Liver (tissue), 3 donors: Measurements from ENCODE around the gene AMPH.

Source experiments
- EGR1 ChIP-seq, 2 donors: IDR thresholded peaks; 2 replicates each; pipeline ENCODE4 v1.6.1; 2016 to 2018; ENCODE audit warnings: antibody characterized with exemption in 2 of 2, low read depth in 2 of 2
- HNF4A ChIP-seq, 2 donors: conservative IDR thresholded peaks; 2 replicates each; pipeline ENCODE4 v1.6.1; 2016; ENCODE audit warnings: antibody characterized with exemption in 2 of 2, mild to moderate bottlenecking in 2 of 2
- JUND ChIP-seq, 2 donors: IDR thresholded peaks; 2 replicates each; pipeline ENCODE4 v1.6.1; 2016; ENCODE audit warnings: antibody characterized with exemption in 2 of 2
- RAD21 ChIP-seq, 2 donors: IDR thresholded peaks; 2 replicates each; pipeline ENCODE4 v1.6.1; 2016; ENCODE audit warnings: antibody characterized with exemption in 2 of 2, mild to moderate bottlenecking in 2 of 2
- SP1 ChIP-seq: IDR thresholded peaks from 2 replicates; pipeline ENCODE4 v1.6.1; 2018; ENCODE audit warnings: antibody characterized with exemption, mild to moderate bottlenecking
- TAF1 ChIP-seq: conservative IDR thresholded peaks from 2 replicates; pipeline ENCODE4 v1.6.1; 2016; ENCODE audit warnings: antibody characterized with exemption, mild to moderate bottlenecking
- YY1 ChIP-seq: IDR thresholded peaks from 2 replicates; pipeline ENCODE4 v1.6.1; 2016; ENCODE audit warnings: antibody characterized with exemption, mild to moderate bottlenecking
- TF ChIP-seq, protein P1 (sequence below): fragments of 150-350 bp; IDR thresholded peaks from 2 replicates; pipeline ENCODE4 v1.5.1; 2017; ENCODE audit warnings: improper control_type of control experiment, low read depth, low read length; ENCODE audit not compliant: missing input control
- TF ChIP-seq, protein P2 (sequence below): IDR thresholded peaks from 2 replicates; pipeline ENCODE4 v1.6.1; 2016; ENCODE audit warnings: antibody characterized with exemption
- TF ChIP-seq, protein P3 (sequence below): IDR thresholded peaks from 2 replicates; pipeline ENCODE4 v1.6.1; 2016; ENCODE audit warnings: antibody characterized with exemption
- TF ChIP-seq, protein P4 (sequence below): IDR thresholded peaks from 2 replicates; pipeline ENCODE4 v1.6.1; 2016; ENCODE audit warnings: antibody characterized with exemption
- TF ChIP-seq, protein P5 (sequence below): IDR thresholded peaks from 2 replicates; pipeline ENCODE4 v1.6.1; 2016; ENCODE audit warnings: antibody characterized with exemption, mild to moderate bottlenecking
- donor health status: healthy.
- donor health status: healthy.

DNA sequence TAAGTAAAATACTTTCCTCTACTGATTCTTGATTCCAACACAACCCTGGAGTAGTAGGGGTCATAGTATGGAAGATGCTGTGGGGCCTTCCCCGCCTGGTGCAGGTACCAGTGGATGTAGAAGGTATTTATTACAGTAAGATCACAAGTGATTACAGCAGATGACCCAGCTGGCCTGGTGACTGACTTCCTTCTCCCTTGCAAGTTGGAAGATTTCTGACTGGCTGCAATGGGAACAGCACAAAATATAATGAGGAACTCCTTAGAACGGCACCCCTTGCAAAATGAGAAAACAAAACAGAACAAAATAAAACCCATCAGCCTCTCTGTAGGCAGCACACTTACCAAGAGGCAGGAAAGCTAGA is 296.1 kb downstream of the AMPH start:
- TF ChIP-seq HNF4A (conservative IDR thresholded peaks at IDR 0.05) (no peak), RAD21 (IDR thresholded peaks at IDR 0.05) (no peak), YY1 (no peak), EGR1 (IDR thresholded peaks at IDR 0.05; ENCODE audit: low read depth in 2 of 2) (no peak), JUND (IDR thresholded peaks at IDR 0.05) (no peak), SP1 (no peak), TAF1 (no peak)
- TF ChIP-seq, protein P1, sequence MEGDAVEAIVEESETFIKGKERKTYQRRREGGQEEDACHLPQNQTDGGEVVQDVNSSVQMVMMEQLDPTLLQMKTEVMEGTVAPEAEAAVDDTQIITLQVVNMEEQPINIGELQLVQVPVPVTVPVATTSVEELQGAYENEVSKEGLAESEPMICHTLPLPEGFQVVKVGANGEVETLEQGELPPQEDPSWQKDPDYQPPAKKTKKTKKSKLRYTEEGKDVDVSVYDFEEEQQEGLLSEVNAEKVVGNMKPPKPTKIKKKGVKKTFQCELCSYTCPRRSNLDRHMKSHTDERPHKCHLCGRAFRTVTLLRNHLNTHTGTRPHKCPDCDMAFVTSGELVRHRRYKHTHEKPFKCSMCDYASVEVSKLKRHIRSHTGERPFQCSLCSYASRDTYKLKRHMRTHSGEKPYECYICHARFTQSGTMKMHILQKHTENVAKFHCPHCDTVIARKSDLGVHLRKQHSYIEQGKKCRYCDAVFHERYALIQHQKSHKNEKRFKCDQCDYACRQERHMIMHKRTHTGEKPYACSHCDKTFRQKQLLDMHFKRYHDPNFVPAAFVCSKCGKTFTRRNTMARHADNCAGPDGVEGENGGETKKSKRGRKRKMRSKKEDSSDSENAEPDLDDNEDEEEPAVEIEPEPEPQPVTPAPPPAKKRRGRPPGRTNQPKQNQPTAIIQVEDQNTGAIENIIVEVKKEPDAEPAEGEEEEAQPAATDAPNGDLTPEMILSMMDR: no peak
- TF ChIP-seq, protein P2, sequence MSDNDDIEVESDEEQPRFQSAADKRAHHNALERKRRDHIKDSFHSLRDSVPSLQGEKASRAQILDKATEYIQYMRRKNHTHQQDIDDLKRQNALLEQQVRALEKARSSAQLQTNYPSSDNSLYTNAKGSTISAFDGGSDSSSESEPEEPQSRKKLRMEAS: no peak
- TF ChIP-seq, protein P3, sequence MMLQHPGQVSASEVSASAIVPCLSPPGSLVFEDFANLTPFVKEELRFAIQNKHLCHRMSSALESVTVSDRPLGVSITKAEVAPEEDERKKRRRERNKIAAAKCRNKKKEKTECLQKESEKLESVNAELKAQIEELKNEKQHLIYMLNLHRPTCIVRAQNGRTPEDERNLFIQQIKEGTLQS: no peak
- TF ChIP-seq, protein P4, sequence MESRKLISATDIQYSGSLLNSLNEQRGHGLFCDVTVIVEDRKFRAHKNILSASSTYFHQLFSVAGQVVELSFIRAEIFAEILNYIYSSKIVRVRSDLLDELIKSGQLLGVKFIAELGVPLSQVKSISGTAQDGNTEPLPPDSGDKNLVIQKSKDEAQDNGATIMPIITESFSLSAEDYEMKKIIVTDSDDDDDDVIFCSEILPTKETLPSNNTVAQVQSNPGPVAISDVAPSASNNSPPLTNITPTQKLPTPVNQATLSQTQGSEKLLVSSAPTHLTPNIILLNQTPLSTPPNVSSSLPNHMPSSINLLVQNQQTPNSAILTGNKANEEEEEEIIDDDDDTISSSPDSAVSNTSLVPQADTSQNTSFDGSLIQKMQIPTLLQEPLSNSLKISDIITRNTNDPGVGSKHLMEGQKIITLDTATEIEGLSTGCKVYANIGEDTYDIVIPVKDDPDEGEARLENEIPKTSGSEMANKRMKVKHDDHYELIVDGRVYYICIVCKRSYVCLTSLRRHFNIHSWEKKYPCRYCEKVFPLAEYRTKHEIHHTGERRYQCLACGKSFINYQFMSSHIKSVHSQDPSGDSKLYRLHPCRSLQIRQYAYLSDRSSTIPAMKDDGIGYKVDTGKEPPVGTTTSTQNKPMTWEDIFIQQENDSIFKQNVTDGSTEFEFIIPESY: no peak
- TF ChIP-seq, protein P5, sequence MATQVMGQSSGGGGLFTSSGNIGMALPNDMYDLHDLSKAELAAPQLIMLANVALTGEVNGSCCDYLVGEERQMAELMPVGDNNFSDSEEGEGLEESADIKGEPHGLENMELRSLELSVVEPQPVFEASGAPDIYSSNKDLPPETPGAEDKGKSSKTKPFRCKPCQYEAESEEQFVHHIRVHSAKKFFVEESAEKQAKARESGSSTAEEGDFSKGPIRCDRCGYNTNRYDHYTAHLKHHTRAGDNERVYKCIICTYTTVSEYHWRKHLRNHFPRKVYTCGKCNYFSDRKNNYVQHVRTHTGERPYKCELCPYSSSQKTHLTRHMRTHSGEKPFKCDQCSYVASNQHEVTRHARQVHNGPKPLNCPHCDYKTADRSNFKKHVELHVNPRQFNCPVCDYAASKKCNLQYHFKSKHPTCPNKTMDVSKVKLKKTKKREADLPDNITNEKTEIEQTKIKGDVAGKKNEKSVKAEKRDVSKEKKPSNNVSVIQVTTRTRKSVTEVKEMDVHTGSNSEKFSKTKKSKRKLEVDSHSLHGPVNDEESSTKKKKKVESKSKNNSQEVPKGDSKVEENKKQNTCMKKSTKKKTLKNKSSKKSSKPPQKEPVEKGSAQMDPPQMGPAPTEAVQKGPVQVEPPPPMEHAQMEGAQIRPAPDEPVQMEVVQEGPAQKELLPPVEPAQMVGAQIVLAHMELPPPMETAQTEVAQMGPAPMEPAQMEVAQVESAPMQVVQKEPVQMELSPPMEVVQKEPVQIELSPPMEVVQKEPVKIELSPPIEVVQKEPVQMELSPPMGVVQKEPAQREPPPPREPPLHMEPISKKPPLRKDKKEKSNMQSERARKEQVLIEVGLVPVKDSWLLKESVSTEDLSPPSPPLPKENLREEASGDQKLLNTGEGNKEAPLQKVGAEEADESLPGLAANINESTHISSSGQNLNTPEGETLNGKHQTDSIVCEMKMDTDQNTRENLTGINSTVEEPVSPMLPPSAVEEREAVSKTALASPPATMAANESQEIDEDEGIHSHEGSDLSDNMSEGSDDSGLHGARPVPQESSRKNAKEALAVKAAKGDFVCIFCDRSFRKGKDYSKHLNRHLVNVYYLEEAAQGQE: no peak
